Measurements from ENCODE around the gene RPL36A. TPM values are rescaled to one million over a fixed set of nuclear protein-coding genes. Genes with fewer than 3 reads are reported as not detected.

Gene RPL36A
- total and polyA plus RNA-seq, 9 of the 15 experiments (the other 6 are each of a cell fraction or from before 2014, with no cell fraction given): 412 to 4,539 (median 3,209) TPM

GRCh38 chrX:101407748-101408531, 17.1 kb downstream of the RPL36A start, which contains the start of the genes GLA and HNRNPH2 (continued):
- TF ChIP-seq ZNF639 (CRISPR knock-in tag; conservative IDR thresholded peaks at IDR 0.05 in 1 of 2, IDR thresholded peaks at IDR 0.05 in 1 of 2): peak in 1 of 2 experiments; percentile 52; a peak in 2 of 4 replicates
- TF ChIP-seq ZNF134 (CRISPR knock-in tag; conservative IDR thresholded peaks at IDR 0.05): no peak
- TF ChIP-seq MAZ (CRISPR knock-in tag; conservative IDR thresholded peaks at IDR 0.05 in 1 of 2, IDR thresholded peaks at IDR 0.05 in 1 of 2): peak in 1 of 2 experiments; percentile 70; a peak in 2 of 4 replicates
- no peak for TF ChIP-seq CLOCK (CRISPR knock-in tag; IDR thresholded peaks at IDR 0.05; ENCODE audit: borderline replicate concordance)
- peak; percentile 76 for TF ChIP-seq MEIS2 (IDR thresholded peaks at IDR 0.05; ENCODE audit: partially characterized antibody)
- peak; percentile 75 for TF ChIP-seq CHD2 (IDR thresholded peaks at IDR 0.05; ENCODE audit: low read depth, low read length)
- TF ChIP-seq ZFP91 (CRISPR knock-in tag; IDR thresholded peaks at IDR 0.05): no peak
- TF ChIP-seq SIX5 (IDR thresholded peaks at IDR 0.05; ENCODE audit: borderline replicate concordance in 1 of 2, insufficient read depth in 1 of 2, low read depth in 1 of 2, low read length in 2 of 2): no peak
- TF ChIP-seq ZNF232 (CRISPR knock-in tag; IDR thresholded peaks at IDR 0.05): no peak
- TF ChIP-seq MTF1 (CRISPR knock-in tag; IDR thresholded peaks at IDR 0.05; ENCODE audit: borderline replicate concordance): no peak
- TF ChIP-seq BCL6 (CRISPR knock-in tag; IDR thresholded peaks at IDR 0.05): no peak
- no peak for TF ChIP-seq CCNT2 (IDR thresholded peaks at IDR 0.05; ENCODE audit: borderline replicate concordance, extremely low read depth, insufficient read length, low read depth, low read length)
- peak; percentile 90 for TF ChIP-seq ZNF740 (CRISPR knock-in tag; IDR thresholded peaks at IDR 0.05)
- TF ChIP-seq ZNF740 (tag; IDR thresholded peaks at IDR 0.05): peak in 1 of 2 experiments; percentile 77; a peak in 2 of 4 replicates
- no peak for TF ChIP-seq ETV5 (CRISPR knock-in tag; IDR thresholded peaks at IDR 0.05; ENCODE audit: low read depth)
- no peak for TF ChIP-seq PREB (CRISPR knock-in tag; IDR thresholded peaks at IDR 0.05)

Measured in K562 (cell line).